ENCODE data around the gene ALLC.

DNA sequence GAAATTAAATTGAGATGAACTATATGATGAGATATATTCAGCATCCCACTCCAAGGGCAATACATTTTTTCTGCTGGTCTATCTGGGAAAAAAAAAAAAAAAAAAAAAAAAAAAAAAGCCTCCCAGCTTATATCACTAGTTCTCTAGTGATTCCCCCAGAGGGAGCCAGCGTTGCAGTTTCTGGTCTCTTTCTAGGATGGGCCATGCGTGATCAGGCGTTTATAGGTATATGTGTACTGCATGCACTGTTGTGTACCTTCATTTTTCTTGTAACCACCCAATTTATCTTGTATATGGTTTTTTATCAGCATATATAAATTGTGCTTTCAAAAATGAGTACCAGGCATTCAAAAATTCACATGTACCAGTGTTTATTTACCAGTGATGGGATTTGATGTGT lies 80.5 kb downstream of the ALLC start:
- TF ChIP-seq, protein P1, sequence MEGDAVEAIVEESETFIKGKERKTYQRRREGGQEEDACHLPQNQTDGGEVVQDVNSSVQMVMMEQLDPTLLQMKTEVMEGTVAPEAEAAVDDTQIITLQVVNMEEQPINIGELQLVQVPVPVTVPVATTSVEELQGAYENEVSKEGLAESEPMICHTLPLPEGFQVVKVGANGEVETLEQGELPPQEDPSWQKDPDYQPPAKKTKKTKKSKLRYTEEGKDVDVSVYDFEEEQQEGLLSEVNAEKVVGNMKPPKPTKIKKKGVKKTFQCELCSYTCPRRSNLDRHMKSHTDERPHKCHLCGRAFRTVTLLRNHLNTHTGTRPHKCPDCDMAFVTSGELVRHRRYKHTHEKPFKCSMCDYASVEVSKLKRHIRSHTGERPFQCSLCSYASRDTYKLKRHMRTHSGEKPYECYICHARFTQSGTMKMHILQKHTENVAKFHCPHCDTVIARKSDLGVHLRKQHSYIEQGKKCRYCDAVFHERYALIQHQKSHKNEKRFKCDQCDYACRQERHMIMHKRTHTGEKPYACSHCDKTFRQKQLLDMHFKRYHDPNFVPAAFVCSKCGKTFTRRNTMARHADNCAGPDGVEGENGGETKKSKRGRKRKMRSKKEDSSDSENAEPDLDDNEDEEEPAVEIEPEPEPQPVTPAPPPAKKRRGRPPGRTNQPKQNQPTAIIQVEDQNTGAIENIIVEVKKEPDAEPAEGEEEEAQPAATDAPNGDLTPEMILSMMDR (IDR thresholded peaks at IDR 0.05; ENCODE audit: borderline replicate concordance, extremely low read depth, low read length, poor library complexity, severe bottlenecking): peak; percentile 16
- no peak for TF ChIP-seq EZH2 (IDR thresholded peaks at IDR 0.05; ENCODE audit: borderline replicate concordance, low read depth, low read length, severe bottlenecking)
